ENCODE measurements around the gene TPPP. TPM values are rescaled to one million over a fixed set of nuclear protein-coding genes. Genes with fewer than 3 reads are reported as not detected.

TPPP gene
- polyA plus RNA-seq, 5 donors: 6.4 to 8.2 (median 6.9) TPM

DNA sequence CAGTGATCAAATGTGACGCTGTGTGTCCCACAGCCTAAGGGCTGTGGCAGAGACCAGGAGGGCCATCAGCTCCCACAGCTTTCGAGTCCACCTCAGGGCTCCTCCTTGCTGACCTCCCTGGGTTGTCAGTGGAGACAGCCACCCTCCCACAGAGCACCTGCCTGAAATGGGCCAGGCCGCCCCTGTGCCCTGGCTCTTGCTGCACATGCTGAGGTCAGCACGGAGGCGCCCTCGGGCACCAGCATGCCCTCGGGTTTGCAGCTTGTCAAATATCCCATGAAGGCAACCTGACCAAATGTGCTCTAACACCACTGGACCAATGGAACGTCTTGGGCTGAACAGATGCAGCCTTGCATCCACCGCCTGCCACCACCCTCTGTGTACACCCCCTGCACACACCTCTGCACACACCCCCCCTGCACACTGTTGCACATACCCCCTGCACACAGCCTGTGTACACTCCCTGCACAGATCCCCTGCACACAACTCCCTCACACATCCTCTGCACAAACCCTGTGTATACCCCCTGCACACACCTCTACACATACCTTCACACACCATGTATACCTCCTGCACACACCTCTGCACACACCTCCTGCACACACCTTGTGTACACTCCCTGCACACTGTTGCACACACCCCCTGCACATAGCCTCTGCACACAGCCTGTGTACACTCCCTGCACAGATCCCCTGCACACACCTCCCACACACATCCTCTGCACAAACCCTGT is 83.0 kb downstream of the TPPP start:
- no peak for DNase-seq

Other genes starting within 250 kb of the TPPP start
- gene SLC9A3, start 168.9 kb downstream of the TPPP start, polyA plus RNA-seq (ENCODE audit: insufficient read depth in 1 of 5, insufficient read length in 5 of 5, low replicate concordance in 1 of 5): 1 to 10 TPM; 2.1 to 3.7 (median 2.7) TPM
- gene CEP72, start 81.0 kb downstream of the TPPP start, polyA plus RNA-seq (ENCODE audit: insufficient read depth in 1 of 5, insufficient read length in 5 of 5, low replicate concordance in 1 of 5): 10 to 100 TPM in 2 of 5 donors, 1 to 10 TPM in 3; 7.6 to 12.2 (median 9.6) TPM
- gene ZDHHC11B, start 91.4 kb upstream of the TPPP start, polyA plus RNA-seq (ENCODE audit: insufficient read depth in 1 of 5, insufficient read length in 5 of 5, low replicate concordance in 1 of 5): 10 to 100 TPM; 24.9 to 42.4 (median 39.3) TPM
- 10 to 100 TPM; 24.1 to 34.7 (median 27.2) TPM for gene ZDHHC11, start 157.6 kb upstream of the TPPP start, polyA plus RNA-seq (ENCODE audit: insufficient read depth in 1 of 5, insufficient read length in 5 of 5, low replicate concordance in 1 of 5)
- 10 to 100 TPM; 43.0 to 53.8 (median 49.0) TPM for gene BRD9, start 199.4 kb upstream of the TPPP start, polyA plus RNA-seq (ENCODE audit: insufficient read depth in 1 of 5, insufficient read length in 5 of 5, low replicate concordance in 1 of 5)
- gene TRIP13, start 199.5 kb upstream of the TPPP start, polyA plus RNA-seq (ENCODE audit: insufficient read depth in 1 of 5, insufficient read length in 5 of 5, low replicate concordance in 1 of 5): 10 to 100 TPM in 4 of 5 donors, 1 to 10 TPM in 1; 9.7 to 16.5 (median 14.3) TPM